Thyroid gland (tissue), 4 donors: ENCODE measurements around the gene KRT32.

Experiments used
- CTCF ChIP-seq, 6 experiments: fragments of 200-600 bp in 3 of 6; fragments of 450-650 bp in 3 of 6; sonication (generic) in 3 of 6; IDR thresholded peaks; one replicate each; pipeline ENCODE4 v1.5.1; 2016 to 2019; ENCODE audit warnings: antibody characterized with exemption in 6 of 6, mild to moderate bottlenecking in 2 of 6, inconsistent platforms in 1 of 6, moderate library complexity in 1 of 6
- POLR2A ChIP-seq, 2 donors: fragments of 450-650 bp; IDR thresholded peaks; one replicate each; pipeline ENCODE4 v1.6.1; 2017; ENCODE audit warnings: antibody characterized with exemption in 2 of 2, mild to moderate bottlenecking in 2 of 2, moderate library complexity in 1 of 2

GRCh38 chr17:41457676-41458075 lies 9.5 kb downstream of the KRT32 start:
- TF ChIP-seq CTCF (IDR thresholded peaks at IDR 0.05) (no peak), POLR2A (IDR thresholded peaks at IDR 0.05) (no peak)
